ENCODE data around the gene NFATC2. TPM values are rescaled to one million over a fixed set of nuclear protein-coding genes. Genes with fewer than 3 reads are reported as not detected.
"Not testable (repeated sequence)": the region's sequence is repeated elsewhere in the genome, so short reads cannot be mapped to it uniquely, and the experiment has no call there.

Gene NFATC2
- total and polyA plus RNA-seq, 2 experiments from 2014 or later: 4.9 to 8.3 TPM

DNA sequence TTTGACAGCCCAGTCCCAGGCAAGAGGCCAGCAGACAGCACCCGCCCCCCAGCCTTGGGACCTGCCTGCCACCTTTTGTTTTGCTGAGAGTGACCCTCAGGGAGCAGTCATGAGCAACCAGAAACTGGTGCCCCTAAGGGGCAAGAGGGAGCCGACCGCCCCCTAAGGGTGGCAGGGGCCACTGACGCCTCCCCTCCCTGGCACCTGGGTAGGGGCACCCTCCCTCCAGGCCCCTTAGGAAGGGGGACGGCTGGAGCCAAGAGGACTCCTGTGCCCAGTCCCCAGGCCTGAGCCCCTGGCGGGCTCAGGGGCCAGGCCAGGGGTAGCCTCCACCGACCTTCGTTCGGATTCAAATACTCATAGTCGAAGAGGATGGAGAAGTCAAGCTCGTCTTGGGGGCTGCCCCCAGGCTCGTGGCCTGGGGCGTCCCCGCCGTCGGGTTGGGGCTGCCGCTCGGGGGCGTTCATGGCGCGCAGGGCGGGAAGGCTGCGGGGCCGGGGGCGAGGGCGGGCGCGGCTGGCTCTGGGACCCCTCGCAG, 417 bp downstream of the NFATC2 start:
- 10% methylated on average over 16 of the region's 29 CpGs for WGBS (ENCODE audit: low lambda C conversion rate, missing lambda C conversion rate)
- H3K27me3 ChIP-seq: peaks cover 28% of the 10 kb centered on the region
- peak overlapping the region; percentile 40 for H2AFZ ChIP-seq
- H3K36me3 ChIP-seq (replicated peaks; ENCODE audit: insufficient read depth, low read depth): no peaks in the 10 kb centered on the region
- no peaks in the 10 kb centered on the region for H3K9me2 ChIP-seq (replicated peaks; ENCODE audit: insufficient read depth)
- no peaks in the 10 kb centered on the region for H3K9me3 ChIP-seq (ENCODE audit: low read depth)
- peak; percentile 56 for DNase-seq (ENCODE audit: low spot score)
- peak overlapping the region; percentile 36 for H3K4me3 ChIP-seq
- H4K20me1 ChIP-seq (ENCODE audit: insufficient read depth, poor library complexity, severe bottlenecking): no peaks in the 10 kb centered on the region
- TF ChIP-seq CTCF (IDR thresholded peaks at IDR 0.05; ENCODE audit: poor library complexity) (peak; percentile 26), EZH2 (IDR thresholded peaks at IDR 0.05; ENCODE audit: borderline replicate concordance) (no peak)
- peak overlapping the region; percentile 89 for H3K4me2 ChIP-seq
- peaks cover 8% of the 10 kb centered on the region for H3K4me1 ChIP-seq (ENCODE audit: insufficient read depth)
- peaks cover 33% of the 10 kb centered on the region for H3K79me2 ChIP-seq
- H3K27ac ChIP-seq: peak overlapping the region; percentile 89

- H2AFZ ChIP-seq: no peak overlapping the region
- H3K4me2 ChIP-seq: peak overlapping the region; percentile 89
- H3K79me2 ChIP-seq: peaks cover 39% of the 10 kb centered on the region
- TF ChIP-seq EZH2 (IDR thresholded peaks at IDR 0.05; ENCODE audit: borderline replicate concordance) (no peak), EZH2phosphoT487 (IDR thresholded peaks at IDR 0.05; ENCODE audit: low read depth, severe bottlenecking, unreplicated experiment) (no peak), CTCF (IDR thresholded peaks at IDR 0.05; ENCODE audit: poor library complexity) (no peak)
- DNase-seq (ENCODE audit: low spot score): peak; percentile 83
- H3K36me3 ChIP-seq (replicated peaks; ENCODE audit: insufficient read depth, low read depth): no peaks in the 10 kb centered on the region
- H3K9me2 ChIP-seq (replicated peaks; ENCODE audit: insufficient read depth): no peaks in the 10 kb centered on the region
- peaks cover 10% of the 10 kb centered on the region for H3K4me1 ChIP-seq (ENCODE audit: insufficient read depth)
- H3K27ac ChIP-seq: peak overlapping the region; percentile 89
- H3K9me3 ChIP-seq (ENCODE audit: low read depth): no peaks in the 10 kb centered on the region
- WGBS (ENCODE audit: low lambda C conversion rate, missing lambda C conversion rate): 20% methylated on average over 13 of the region's 13 CpGs
- H3K4me3 ChIP-seq: peak overlapping the region; percentile 36
- no peaks in the 10 kb centered on the region for H4K20me1 ChIP-seq (ENCODE audit: insufficient read depth, poor library complexity, severe bottlenecking)
- H3K27me3 ChIP-seq: peaks cover 25% of the 10 kb centered on the region
Measured at GRCh38 chr20:51541189-51542032, 1.1 kb downstream of the NFATC2 start.

DNA sequence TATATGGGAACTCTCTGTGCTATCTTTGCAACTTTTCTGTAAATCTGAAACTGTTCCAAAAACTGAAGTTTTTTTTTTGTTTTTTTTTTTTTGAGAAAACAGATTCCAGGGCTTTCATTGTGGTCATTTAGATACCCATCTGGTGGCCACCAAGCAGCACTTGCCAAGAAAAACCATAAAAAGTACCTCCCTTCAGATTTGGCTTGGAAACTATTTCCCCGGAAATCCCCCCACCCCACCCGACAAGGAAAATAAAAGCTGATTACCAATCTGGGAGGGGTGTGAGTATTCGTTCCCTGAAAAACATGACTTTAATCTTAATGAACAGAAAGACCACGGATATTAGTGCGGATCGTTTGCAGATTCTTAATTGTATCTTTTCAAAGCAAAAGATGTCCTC, 1.9 kb downstream of the NFATC2 start:
- no peak overlapping the region for H3K4me3 ChIP-seq
- peak overlapping the region; percentile 63 for H3K27ac ChIP-seq
- no peak overlapping the region for H2AFZ ChIP-seq
- no peaks in the 10 kb centered on the region for H3K9me2 ChIP-seq (replicated peaks; ENCODE audit: insufficient read depth)
- H3K9me3 ChIP-seq (ENCODE audit: low read depth): no peaks in the 10 kb centered on the region
- H3K4me2 ChIP-seq: peak overlapping the region; percentile 89
- peaks cover 18% of the 10 kb centered on the region for H3K27me3 ChIP-seq
- WGBS (ENCODE audit: low lambda C conversion rate, missing lambda C conversion rate): 82% methylated on average over 6 of the region's 6 CpGs
- peaks cover 15% of the 10 kb centered on the region for H3K4me1 ChIP-seq (ENCODE audit: insufficient read depth)
- DNase-seq (ENCODE audit: low spot score): no peak
- peaks cover 3% of the 10 kb centered on the region for H4K20me1 ChIP-seq (ENCODE audit: insufficient read depth, poor library complexity, severe bottlenecking)
- TF ChIP-seq EZH2 (IDR thresholded peaks at IDR 0.05; ENCODE audit: borderline replicate concordance) (no peak), EZH2phosphoT487 (IDR thresholded peaks at IDR 0.05; ENCODE audit: low read depth, severe bottlenecking, unreplicated experiment) (no peak), CTCF (IDR thresholded peaks at IDR 0.05; ENCODE audit: poor library complexity) (no peak)
- H3K36me3 ChIP-seq (replicated peaks; ENCODE audit: insufficient read depth, low read depth): no peaks in the 10 kb centered on the region
- peaks cover 47% of the 10 kb centered on the region for H3K79me2 ChIP-seq

- H3K27ac ChIP-seq: peak overlapping the region; percentile 63
- H3K4me3 ChIP-seq: not testable (repeated sequence)
- 78% methylated on average over 7 of the region's 7 CpGs for WGBS (ENCODE audit: low lambda C conversion rate, missing lambda C conversion rate)
Measured at GRCh38 chr20:51540074-51540473, 2.4 kb downstream of the NFATC2 start.

More at GRCh38 chr20:51540074-51540473, 2.4 kb downstream of the NFATC2 start:
- H4K20me1 ChIP-seq (ENCODE audit: insufficient read depth, poor library complexity, severe bottlenecking); H3K9me2 ChIP-seq (replicated peaks; ENCODE audit: insufficient read depth); H3K36me3 ChIP-seq (replicated peaks; ENCODE audit: insufficient read depth, low read depth); H2AFZ ChIP-seq; H3K9me3 ChIP-seq (ENCODE audit: low read depth); DNase-seq (ENCODE audit: low spot score): not testable (repeated sequence)
- Histone ChIP-seq H3K79me2 (peaks cover 52% of the 10 kb centered on the region), H3K27me3 (peaks cover 13% of the 10 kb centered on the region), H3K4me1 (ENCODE audit: insufficient read depth) (peaks cover 20% of the 10 kb centered on the region), H3K4me2 (peak overlapping the region; percentile 89)
